Endothelial cell of umbilical vein (primary cell): ENCODE measurements around the gene CASK.

Experiments used
- EZH2 ChIP-seq: IDR thresholded peaks from 2 replicates; pipeline ENCODE4 v1.6.1; 2012; ENCODE audit warnings: borderline replicate concordance, low read depth, mild to moderate bottlenecking, moderate library complexity, low read length, inconsistent platforms; ENCODE audit not compliant: severe bottlenecking
- POLR2A ChIP-seq: IDR thresholded peaks from 2 replicates; pipeline ENCODE4 v1.6.1; 2012; ENCODE audit warnings: low read depth, mild to moderate bottlenecking, control low read depth, low read length
- POLR2AphosphoS5 ChIP-seq: IDR thresholded peaks from 2 replicates; pipeline ENCODE4 v1.6.1; 2012; ENCODE audit warnings: low read depth, mild to moderate bottlenecking, control low read depth, low read length, moderate library complexity; ENCODE audit not compliant: insufficient read depth
- TF ChIP-seq, protein P1 (sequence below), 2 donors: IDR thresholded peaks; 1 replicate in 1 of 2; 2 replicates in 1 of 2; pipeline ENCODE4 v1.5.1; 2011; ENCODE audit warnings: low read length in 2 of 2, mild to moderate bottlenecking in 2 of 2, moderate library complexity in 2 of 2, control low read depth in 1 of 2, inconsistent platforms in 1 of 2, low read depth in 1 of 2; ENCODE audit not compliant: insufficient read depth in 1 of 2; ENCODE audit errors: extremely low read depth in 1 of 2

DNA sequence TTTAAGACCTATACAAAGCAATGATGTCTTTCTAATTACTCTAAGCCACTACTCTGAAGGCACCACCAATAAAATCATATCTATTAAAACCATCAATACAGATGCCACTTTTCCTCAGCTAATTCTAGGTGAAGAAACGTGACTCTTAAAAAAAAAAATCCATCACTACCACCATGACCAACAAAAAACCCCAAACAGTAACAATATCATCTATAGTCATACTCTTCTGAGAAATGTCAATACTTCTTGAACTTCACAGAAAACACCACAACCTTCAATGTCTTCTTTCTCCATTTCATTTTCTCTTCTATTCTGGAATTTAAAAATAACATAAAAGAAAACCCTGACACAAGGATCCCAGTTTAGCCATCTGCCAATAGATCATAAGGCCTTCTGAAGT lies 35.7 kb downstream of the CASK start:
- TF ChIP-seq, protein P1, sequence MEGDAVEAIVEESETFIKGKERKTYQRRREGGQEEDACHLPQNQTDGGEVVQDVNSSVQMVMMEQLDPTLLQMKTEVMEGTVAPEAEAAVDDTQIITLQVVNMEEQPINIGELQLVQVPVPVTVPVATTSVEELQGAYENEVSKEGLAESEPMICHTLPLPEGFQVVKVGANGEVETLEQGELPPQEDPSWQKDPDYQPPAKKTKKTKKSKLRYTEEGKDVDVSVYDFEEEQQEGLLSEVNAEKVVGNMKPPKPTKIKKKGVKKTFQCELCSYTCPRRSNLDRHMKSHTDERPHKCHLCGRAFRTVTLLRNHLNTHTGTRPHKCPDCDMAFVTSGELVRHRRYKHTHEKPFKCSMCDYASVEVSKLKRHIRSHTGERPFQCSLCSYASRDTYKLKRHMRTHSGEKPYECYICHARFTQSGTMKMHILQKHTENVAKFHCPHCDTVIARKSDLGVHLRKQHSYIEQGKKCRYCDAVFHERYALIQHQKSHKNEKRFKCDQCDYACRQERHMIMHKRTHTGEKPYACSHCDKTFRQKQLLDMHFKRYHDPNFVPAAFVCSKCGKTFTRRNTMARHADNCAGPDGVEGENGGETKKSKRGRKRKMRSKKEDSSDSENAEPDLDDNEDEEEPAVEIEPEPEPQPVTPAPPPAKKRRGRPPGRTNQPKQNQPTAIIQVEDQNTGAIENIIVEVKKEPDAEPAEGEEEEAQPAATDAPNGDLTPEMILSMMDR (IDR thresholded peaks at IDR 0.05; ENCODE audit: extremely low read depth in 1 of 2, insufficient read depth in 1 of 2, low read depth in 1 of 2, low read length in 2 of 2) = no peak
- TF ChIP-seq EZH2 = no peak
- TF ChIP-seq POLR2A = no peak
- no peak for TF ChIP-seq POLR2AphosphoS5
